NCI-H2029 treated with DMSO at 0.1 percent for 48 hours (cell line): ENCODE measurements around the gene PRL.

Experiments used
- DNase-seq: peaks from one replicate; lab custom pipeline; 2025; lab: John Stamatoyannopoulos, UW

PRL gene

DNA sequence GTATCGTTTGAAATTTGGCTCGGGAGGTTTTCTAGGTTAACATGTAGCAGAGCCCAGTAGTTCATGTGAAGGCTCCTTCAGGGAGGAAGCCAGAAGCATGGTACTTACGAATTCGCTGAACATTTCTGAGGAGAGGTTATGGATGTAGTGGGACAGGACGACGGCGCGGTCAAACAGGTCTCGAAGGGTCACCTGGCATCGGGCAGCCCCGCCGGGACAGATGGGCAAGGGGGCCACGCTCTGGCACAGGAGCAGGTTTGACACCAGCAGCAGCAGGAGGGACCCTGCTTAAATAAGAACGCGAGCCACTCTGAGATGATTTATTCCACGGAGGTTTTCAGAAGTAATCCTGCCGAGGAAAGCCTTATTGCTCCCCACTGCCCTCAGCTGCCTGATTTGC, 2.5 kb downstream of the PRL start:
- DNase-seq, result no peak

DNA sequence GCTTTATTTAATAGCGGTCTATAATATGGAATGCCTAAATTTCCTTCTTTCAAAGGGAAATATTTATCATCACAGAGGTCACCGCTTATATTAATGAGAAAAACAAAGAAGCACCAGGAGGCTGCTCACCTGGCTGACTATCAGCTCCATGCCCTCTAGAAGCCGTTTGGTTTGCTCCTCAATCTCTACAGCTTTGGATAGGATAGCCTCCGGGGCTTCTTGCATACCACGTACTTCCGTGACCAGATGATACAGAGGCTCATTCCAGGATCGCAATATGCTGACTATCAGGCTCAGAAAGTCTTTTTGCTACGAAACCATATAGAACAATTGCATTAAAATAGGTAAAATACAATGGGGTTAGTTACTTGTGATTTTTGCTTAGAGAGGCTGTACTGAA, 6.8 kb downstream of the PRL start:
- DNase-seq, result no peak

DNA sequence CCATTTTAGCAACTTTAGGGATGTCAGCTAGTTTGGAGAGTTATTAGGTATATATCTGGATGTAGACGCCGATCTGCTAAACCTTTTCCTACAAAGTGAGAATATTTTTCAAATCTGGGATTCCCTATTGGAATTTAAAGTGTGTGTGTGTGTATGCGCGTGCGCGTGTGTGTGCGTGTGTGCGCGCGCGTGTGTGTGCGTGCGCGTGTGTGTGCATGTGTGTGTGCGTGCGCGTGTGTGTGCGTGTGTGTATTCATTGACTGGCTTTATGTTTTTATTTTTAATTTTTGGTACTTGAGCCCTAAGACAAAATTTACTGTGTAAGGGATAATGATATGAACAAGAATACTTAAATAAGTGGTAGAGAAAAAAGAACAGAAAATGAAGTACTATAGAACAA, 8.1 kb downstream of the PRL start:
- no peak for DNase-seq

DNA sequence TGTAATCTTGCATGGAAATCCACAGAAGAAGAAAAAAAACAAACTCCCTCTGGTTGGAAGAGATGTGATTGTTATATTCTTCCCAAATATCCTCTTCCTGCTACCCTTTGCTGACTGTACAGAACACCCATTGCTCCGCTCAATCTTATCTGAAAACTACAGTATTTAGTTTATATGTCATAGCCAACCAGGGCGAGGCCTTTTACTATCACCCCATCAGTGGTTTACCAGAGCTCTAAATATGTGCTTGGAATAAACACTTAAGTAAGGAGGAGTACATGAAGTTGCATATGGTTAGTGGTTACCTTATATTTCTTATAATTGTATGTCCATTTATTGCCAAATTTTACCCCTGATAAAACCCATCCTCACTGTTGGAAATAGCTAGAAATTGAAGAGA, 12.2 kb downstream of the PRL start:
- no peak for DNase-seq

- no peak for DNase-seq
Observed at GRCh38 chr6:22281341-22282085, 15.3 kb downstream of the PRL start.

- no peak for DNase-seq
Observed at GRCh38 chr6:22279427-22279826, 17.4 kb downstream of the PRL start.

DNA sequence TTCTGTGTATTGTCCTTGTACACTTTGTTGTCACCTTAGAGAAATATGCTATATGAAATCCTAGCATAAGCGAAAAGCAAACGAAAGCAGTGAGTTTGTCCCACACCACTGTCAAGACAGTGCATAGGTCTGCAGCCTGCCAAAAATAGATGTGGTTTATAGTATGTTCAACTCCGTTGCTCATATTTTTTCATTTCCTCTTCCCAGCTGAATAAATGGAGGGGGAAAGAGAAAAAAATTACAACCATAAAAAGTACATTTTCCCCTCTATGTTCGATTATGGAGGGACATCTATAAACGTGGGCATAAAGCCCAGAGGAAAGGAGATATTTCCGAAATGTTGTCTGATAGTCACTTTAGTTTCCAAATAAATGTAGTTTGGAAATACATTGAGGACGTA, 25.8 kb downstream of the PRL start:
- no peak for DNase-seq

GRCh38 chr6:22263748-22264147, 33.1 kb downstream of the PRL start:
- no peak for DNase-seq

GRCh38 chr6:22254886-22255285, 42.0 kb downstream of the PRL start:
- no peak for DNase-seq

DNA sequence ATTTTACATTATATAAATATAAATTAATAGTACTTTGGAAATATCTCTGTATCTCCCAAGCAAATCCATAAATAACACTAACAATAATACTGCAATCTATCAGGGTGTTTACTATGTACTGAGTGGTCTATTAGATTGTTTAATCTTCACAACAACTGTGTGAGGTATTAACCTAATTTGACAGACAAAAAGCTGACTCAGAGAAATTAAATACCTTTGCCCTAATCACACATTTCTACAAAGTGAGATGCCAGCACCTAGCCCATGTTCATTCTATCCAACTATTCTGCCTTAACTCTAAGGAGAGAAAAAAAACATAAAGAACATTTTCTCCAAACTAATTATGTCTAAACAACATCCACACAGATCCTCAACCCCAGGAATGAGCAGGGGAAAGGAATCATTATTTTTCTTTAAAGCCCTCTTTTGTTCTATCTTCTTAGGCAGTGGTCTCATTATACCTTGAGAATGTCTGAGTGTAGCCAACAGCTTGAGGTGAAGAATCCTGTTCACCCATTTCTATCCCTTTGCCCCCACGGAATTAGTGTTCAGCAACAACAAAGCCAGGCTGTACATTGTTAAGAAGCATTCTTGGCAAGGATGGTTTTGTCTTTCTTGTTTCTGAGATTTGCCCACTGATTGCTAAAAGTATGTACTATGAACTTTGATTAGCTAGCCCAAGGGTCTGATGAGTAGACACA, 42.7 kb downstream of the PRL start:
- no peak for DNase-seq

DNA sequence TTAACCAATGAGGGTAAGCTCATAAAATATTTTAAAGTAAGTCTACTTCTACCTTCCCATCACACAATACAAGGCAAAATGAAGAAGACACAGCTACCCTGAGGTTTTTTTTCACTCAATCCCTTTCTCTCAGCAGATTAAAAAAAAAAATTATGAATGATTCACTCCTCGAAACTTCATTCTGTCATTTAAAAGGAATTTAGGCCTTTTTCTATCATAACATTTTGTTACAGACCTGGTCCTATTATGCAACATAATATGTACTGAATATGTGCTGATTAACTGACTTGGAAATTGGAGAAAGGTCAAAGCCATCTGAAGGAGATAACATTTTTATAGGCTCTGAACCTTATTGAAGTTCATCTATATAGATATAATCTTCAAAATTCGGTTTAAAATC, 45.5 kb downstream of the PRL start:
- DNase-seq, result no peak

DNA sequence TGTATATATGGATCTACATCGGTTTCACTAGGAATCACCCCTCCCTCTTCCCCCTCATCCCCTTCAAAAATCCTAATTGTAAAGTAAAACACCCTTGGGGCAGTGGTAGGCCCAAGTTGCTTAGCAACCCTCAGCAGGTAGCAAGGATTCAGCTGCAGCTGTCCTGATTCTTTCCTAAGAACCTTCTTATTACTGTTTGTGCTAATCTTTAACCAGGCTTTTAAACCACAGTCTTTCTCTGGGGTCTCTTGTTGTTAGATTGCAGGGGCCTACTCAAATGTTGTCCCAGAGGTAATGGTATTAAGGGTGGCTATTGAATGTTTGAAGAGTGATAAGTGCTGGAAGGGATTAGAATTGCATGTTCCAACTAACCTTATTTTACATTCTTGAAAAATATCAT, 46.4 kb downstream of the PRL start:
- DNase-seq, result no peak

DNA sequence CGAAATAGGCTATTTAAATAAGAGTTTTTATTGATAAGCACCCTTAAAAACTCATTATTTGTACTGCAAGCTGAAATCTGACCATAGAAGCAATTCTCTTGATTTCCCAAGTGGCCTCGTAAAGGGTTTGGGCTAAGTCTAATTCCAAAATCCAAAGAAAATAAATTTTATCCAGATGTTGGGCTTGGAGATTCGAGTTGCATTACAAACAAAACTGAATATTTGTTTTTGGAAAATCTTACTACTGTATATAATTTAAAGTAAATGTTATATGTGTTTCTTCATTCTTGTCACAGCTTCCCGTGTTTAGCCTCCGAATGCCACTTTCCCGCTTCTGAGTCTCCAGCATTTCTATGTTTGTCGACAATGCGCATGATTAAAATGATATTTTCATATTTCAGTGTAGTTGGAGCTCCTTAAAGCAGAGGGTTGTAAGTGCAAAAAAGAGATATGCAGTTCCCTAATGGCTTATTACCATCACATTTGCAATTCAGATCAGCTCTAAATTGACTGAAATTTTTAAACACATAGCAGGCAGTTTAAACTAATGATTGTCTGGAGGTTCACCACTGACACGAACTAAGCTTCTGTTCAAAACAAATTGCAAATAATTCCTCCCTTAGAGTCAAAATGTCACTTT, 47.0 kb downstream of the PRL start:
- DNase-seq, result no peak

DNA sequence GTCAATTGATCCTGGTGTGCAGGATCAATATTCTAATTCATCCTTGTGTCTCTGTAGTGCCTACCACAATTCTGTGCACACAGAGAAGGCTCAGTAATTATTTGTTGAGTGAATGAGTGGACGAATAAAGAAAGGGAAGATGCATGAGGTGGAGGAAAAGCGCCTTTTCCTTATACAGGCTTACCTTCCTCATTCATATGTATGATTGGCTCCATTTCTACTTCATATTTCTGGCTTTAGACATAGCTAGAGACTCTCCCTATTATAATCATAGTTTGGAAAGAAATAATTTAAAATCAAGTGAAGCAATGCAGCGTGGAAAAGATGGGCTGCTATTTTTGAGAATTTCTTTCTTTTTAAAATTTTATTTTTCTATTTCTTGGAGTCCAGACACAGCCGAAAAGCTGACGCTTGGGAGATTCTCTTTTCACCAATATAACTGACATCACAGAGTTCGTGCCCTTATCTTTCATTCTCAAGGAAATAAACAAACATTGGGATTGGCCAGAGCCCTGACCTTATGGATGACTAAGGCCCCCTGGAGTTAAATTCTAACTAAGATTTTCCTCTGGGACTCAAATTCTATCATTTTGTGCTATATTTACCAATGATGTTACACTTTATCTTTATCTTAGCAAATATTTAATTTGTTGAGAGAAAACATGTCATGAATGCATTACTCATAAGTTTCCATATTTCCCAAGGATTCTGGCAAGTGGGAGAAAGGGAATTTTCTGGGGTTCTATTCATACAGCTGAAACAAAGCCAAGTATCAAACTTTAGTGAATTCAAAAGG, 48.1 kb downstream of the PRL start:
- DNase-seq, result no peak

GRCh38 chr6:22247916-22248482, 48.8 kb downstream of the PRL start:
- DNase-seq, result no peak

DNA sequence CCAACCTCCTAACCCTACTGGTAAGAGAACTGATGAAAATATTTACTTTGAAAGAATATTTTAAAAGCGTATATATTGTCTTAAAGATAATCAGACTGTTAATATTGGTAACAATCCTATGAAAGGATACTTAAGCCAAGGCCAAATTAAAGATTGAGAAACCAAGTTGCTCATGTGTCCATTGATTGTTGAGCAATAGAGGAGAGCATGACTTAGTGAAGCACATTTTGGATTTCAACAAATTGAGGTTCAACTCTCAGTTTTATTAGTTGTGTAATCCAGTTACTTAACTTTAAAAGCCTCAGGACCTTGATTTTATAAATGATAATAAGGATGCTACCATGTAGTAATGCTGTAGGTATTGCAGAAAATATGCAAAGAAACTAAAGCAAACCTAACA, 56.8 kb downstream of the PRL start:
- DNase-seq, result no peak

- no peak for DNase-seq
Observed at GRCh38 chr6:22239261-22239921, 57.4 kb downstream of the PRL start.

DNA sequence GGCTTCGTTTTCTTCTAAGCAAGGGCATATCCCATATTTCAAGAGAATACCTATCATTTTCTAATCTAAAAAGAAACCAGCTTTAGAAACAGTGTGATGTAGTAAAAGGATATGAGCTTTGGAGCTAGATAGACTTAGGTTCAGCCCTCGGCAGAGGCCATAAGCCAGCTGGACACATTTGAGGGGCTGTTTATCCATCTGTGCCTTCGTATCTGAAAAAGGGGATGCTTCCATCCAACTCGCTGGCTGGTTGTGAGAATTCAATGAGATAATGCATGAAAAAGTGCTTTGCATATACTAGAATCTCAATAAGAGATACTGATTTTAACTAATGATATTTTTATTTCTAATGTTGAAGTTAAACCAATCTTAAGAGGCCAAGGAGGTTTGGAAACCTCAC, 58.0 kb downstream of the PRL start:
- DNase-seq, result no peak

- DNase-seq, result no peak
Observed at GRCh38 chr6:22237526-22237925, 59.3 kb downstream of the PRL start.
